MM.1S (cell line): ENCODE data around the gene U2AF1L4.

Source experiments
- CTCF ChIP-seq: fragments of 300-600 bp; sonication (generic); IDR thresholded peaks from 2 replicates; pipeline ENCODE4 v1.5.1; 2016; ENCODE audit warnings: antibody characterized with exemption, low read length, mixed read lengths
- EZH2 ChIP-seq: fragments of 300-600 bp; sonication (generic); optimal IDR thresholded peaks from 2 replicates; pipeline ENCODE3; 2017; ENCODE audit warnings: low read depth, mild to moderate bottlenecking, antibody characterized with exemption, low read length, mixed read lengths
- EZH2phosphoT487 ChIP-seq: fragments of 300-600 bp; sonication (generic); IDR thresholded peaks from 2 replicates; pipeline ENCODE4 v1.6.1; 2018; ENCODE audit warnings: antibody characterized with exemption, low read length

- TF ChIP-seq EZH2 (no peak), CTCF (no peak), EZH2phosphoT487 (no peak)
Measured at GRCh38 chr19:35718345-35719041, 26.7 kb downstream of the U2AF1L4 start.
